Activated T-helper 9 cell treated with anti-CD3 and anti-CD28 coated beads, Interleukin-2, amount 50 U/mL, for 16 hours (primary cell): ENCODE results near the gene AGBL4.

ENCODE experiments used
- DNase-seq: peaks from one replicate; pipeline ENCODE4 v3.0.0-alpha.2; 2020; ENCODE audit warnings: low read depth

Gene AGBL4

DNA sequence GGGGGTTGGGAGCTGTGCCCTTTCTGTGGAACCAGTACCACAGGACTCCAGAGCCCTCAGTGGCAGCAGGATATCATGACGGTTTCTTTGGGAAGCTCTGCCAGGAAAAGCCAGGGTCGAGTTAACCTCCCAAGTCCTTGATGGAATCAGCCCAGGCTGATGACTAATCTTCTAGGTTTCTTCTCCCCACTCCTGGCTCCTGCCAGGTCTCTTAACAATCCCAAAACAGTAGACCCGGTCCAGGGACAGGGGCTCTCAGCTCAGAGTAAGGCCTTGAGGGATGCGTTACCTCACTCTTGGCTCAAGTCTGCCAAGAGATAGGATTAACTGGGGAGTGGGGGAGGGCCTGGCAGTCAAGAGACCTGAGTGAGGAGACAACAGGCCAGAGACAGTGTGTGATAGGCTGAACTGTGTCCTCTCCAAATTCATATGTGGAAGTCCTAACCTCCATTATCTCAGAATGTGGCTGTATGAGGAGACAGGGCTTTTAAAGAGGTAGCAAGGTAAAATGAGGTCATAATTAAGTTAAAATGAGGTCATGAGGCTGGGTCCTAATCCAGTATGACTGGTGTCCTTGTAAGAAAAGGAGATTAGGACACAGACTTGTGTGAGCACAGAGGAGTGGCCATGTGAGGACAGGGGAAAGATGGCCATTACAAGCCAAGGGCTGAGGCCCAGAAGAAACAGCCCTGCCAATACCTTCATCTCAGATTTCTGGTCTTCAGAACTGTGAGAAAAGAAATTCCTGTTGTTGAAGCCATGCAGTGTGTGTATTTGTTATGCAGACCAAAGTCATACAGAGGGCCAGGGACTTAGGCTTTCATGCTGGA is 1342.1 kb downstream of the AGBL4 start:
- DNase-seq: no peak

DNA sequence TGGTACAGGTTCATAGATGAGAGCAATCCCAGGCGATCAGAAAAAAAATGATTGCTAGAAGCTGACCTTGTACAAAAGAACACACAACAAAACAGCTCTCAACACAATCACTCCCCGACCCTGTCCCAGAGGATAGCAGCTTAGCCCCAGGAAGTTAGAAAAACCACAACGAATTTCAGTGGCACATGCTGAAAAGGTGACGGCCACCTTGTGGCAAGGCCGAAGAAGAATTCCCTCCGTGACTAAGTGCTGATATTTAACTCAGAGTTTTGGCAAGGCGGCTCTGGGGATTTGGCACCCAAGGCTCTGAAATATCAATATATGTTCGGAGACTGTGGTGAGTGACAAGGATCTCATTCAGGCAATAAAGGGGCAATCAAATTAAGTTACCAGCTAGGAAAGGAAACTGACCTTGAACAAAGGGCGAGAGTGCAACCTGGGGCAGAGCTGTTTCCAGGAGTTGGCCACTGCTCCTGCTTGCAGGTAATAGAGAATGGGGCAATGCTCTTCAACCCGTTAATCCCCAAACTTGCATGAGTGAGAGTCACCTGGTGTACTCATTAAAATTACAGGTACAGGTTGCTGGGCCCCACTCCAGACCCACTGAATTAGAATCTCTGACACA is 1343.2 kb downstream of the AGBL4 start:
- no peak for DNase-seq

DNA sequence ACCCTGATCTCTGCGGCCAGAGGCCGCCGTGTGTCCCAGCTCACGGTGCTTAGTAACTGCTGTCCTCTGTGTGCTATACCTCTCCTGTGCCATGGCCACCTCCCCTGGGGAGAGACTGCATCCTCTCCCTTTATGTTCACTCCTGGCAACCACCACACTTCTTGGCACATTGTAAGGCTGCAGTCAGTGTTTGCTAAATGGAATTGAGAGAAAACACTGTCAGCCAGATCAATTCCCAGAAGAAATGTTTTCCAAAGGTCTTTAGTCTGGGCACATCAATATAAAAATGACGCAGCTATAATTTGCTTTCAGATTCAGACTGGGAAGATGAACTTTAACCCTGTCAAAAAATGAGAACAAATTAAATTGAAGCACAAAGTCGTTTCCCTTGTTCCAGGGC is 1343.9 kb downstream of the AGBL4 start:
- DNase-seq: no peak

- DNase-seq: no peak
These were observed 1344.8 kb downstream of the AGBL4 start for GRCh38 chr1:48678710-48679505.

GRCh38 chr1:48677306-48678287 is 1346.2 kb downstream of the AGBL4 start:
- DNase-seq: no peak

- no peak for DNase-seq
These were observed 1346.9 kb downstream of the AGBL4 start for GRCh38 chr1:48676822-48677221.

GRCh38 chr1:48676376-48676775 is 1347.4 kb downstream of the AGBL4 start:
- no peak for DNase-seq

DNA sequence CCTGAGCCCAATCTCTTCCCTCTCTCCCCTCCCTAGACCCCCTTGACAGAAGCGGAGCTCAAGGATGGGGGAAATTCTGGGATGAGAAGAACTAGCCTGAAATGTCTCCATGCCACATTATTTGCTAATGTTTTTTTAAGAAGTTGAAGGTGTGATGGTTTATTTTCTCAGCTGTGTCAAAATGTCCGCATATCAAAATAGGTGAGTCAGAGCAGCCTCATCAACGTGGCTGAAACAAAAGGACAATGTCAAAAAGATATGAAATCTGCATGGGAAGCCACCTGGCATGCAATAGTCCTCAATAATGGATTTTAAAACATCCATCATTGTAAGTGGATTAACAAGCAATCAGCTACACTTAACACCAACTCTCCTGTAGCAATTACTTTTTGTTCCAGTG is 1348.5 kb downstream of the AGBL4 start:
- no peak for DNase-seq

- no peak for DNase-seq
These were observed 1349.1 kb downstream of the AGBL4 start for GRCh38 chr1:48674641-48675040.

DNA sequence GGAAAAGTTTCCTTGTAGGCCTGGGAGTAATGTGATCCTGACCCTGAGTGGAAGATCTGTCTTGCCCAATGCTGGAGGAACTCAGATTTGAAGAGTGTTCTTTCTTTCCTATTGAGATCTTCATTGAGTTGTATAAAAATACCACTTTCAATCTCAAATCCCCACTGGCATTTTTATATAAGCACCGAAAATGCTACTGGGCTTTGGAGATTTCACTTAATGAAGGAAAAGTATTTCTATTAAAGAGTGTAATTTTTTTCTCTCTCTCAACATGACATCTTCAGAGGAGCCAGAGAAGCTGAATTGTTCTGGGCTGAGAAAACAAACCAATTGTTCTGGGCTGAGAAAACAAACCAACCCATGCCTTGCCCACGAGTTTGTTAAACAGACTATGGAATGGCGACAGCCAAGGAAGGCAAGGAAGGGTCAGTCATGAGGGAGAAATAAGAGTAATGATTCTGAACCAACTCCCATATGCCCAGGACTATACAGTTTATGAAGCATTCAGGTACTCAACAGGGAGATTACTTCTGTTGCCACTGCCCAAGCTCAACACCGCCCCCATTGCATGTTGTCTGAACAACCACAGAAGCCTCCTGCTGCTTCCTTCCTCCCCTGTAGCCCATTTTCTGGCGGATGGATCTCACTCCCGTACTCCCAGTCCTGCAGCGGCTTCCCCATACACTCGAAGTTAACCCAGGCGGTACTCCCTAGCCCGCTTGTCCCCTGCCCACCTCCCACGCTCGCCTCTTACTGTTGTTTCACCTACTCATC is 1350.2 kb downstream of the AGBL4 start:
- no peak for DNase-seq

DNA sequence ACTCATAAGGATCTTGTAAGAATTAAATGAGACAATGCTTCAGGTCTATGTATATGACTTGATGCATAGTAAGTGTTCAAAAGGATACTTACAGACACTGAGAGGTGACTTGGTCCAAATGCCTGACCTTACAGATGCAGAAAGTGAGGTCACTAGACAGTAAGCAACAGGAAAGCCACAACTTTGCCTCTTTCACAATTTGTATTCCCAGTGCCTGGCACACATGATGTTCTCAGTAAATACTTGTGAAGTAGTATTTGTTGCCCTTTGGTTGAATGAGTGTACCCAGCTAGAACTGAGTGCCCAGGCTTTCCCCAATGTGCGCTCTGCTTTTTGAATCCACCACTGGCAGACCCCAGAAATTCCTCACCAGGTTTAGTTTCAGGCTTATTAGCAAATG is 1352.2 kb downstream of the AGBL4 start:
- no peak for DNase-seq

GRCh38 chr1:48670234-48671020 is 1353.3 kb downstream of the AGBL4 start:
- DNase-seq: no peak

GRCh38 chr1:48668339-48668738 is 1355.4 kb downstream of the AGBL4 start:
- DNase-seq: no peak

DNA sequence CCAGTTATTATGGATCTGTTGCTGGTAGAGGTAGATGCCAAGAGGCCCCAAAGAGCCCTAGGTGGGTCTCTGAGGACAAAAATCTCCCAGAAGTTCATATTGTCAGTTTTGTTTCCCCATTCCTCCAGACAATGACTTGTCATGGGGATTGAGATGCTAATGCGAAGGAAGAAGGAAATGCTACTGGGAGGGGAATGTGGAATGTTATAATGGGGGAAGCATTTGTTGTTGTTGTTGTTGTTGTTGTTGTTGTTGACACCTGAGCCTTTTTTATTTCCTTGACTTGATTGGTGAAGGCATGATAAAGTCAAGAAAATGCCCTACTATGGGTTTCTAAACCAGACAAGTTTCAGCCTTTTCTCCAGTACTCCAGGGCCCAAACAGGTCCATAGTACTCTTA is 1356.0 kb downstream of the AGBL4 start:
- no peak for DNase-seq

DNA sequence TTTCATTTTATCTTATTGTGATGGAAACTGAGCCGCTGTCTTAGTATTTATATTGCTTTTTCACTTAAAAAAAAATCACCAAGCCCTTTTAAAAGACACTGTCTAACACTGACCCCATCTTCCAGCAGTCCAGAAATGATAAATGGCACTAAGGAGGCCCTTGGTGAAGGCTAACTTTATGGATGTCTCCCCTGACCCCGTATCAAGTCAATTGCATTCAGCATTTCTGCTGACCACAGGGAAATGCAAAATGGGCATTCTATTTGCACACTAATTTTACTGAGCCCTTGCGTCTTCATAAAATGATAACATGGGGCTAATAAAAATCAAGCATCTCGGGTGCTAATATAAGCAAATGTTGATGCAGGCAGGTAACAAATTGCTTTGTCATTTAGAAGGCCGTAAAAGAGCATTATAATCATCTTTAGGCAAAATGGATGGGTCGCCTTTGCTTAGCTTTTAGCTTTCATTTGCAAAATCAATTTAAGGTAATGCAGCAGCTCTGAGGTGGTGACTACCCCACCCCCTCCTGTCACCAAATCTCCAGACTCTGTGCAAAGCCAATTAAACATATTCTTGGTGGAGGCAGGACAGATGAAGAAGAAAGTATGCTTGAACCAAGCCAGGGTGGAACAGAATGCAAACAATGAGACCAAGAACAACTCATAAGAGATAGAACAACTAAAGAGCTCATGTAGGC is 1357.9 kb downstream of the AGBL4 start:
- DNase-seq: no peak

- DNase-seq: no peak
These were observed 1361.9 kb downstream of the AGBL4 start for GRCh38 chr1:48661726-48662463.

- no peak for DNase-seq
These were observed 1364.0 kb downstream of the AGBL4 start for GRCh38 chr1:48659801-48660200.

DNA sequence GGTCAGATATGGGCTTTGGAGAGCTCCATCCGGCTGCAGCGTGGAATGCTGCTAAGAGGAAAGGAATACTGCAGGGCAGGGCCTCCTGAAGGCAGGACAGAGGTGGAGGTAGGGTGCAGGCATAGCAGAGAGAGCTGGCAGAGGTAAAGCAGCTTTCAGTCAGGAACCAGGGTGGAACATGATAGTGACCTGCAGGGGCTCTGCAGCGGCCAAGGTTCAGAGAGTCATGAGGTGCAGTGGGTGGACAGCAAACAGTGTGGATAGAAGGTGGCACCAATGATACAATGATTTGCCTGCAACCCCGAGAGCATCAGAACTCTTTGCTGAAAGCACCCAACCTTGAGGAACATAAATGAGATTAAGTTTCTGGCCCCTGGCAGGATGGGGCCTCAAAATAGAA is 1366.3 kb downstream of the AGBL4 start:
- no peak for DNase-seq
